ENCODE data around the gene FOXS1. TPM values are rescaled to one million over a fixed set of nuclear protein-coding genes. Genes with fewer than 3 reads are reported as not detected.
"Not testable (repeated sequence)": the region's sequence is repeated elsewhere in the genome, so short reads cannot be mapped to it uniquely, and the experiment has no call there.

The FOXS1 gene
- total RNA-seq, 6 experiments from 2014 or later: 0.15 to 0.31 TPM; not detected in 4

GRCh38 chr20:31829731-31830130 lies 15.7 kb downstream of the FOXS1 start:
- no peak overlapping the region for H3K4me3 ChIP-seq
- H3K36me3 ChIP-seq: no peaks in the 10 kb centered on the region
- no peak overlapping the region for H3K27ac ChIP-seq
- no peaks in the 10 kb centered on the region for H3K4me1 ChIP-seq
- WGBS (ENCODE audit: insufficient coverage, low coverage, low lambda C conversion rate, missing lambda C conversion rate): 50% methylated on average over 2 of the region's 6 CpGs
- peak in 1 of 4 donors; percentile 17 for ATAC-seq
- no peak for TF ChIP-seq CTCF (IDR thresholded peaks at IDR 0.05)
- TF ChIP-seq POLR2A (IDR thresholded peaks at IDR 0.05): no peak
- H3K27me3 ChIP-seq: no peaks in the 10 kb centered on the region
- H3K9me3 ChIP-seq: no peaks in the 10 kb centered on the region
- peak in 1 of 3 donors; percentile 5 for DNase-seq
- intact Hi-C loops (cut with DNase I): no loop called here

- DNase-seq; H3K27me3 ChIP-seq; H3K9me3 ChIP-seq; H3K4me3 ChIP-seq; H3K4me1 ChIP-seq; intact Hi-C loops (cut with DNase I); H3K36me3 ChIP-seq; H3K27ac ChIP-seq; ATAC-seq: not testable (repeated sequence)
- 100% methylated on average over 5 of the region's 11 CpGs for WGBS (ENCODE audit: insufficient coverage, low coverage, low lambda C conversion rate, missing lambda C conversion rate)
These were observed 17.4 kb downstream of the FOXS1 start for GRCh38 chr20:31828016-31828415.

GRCh38 chr20:31827059-31827458 lies 18.3 kb downstream of the FOXS1 start:
- Histone ChIP-seq H3K27me3 (no peaks in the 10 kb centered on the region), H3K9me3 (no peaks in the 10 kb centered on the region), H3K4me1 (peaks cover 0 to 3% (median 0%) of the 10 kb centered on the region in 4 donors), H3K4me3 (no peak overlapping the region), H3K27ac (no peak overlapping the region), H3K36me3 (no peaks in the 10 kb centered on the region)
- 40% methylated on average over 1 of the region's 2 CpGs for WGBS (ENCODE audit: insufficient coverage, low coverage, low lambda C conversion rate, missing lambda C conversion rate)
- no peak for ATAC-seq
- intact Hi-C loops (cut with DNase I): no loop called here
- TF ChIP-seq CTCF (IDR thresholded peaks at IDR 0.05) (no peak), POLR2A (IDR thresholded peaks at IDR 0.05) (no peak)
- DNase-seq: no peak

- ATAC-seq (no peak), DNase-seq (no peak)
- Histone ChIP-seq H3K4me3 (no peak overlapping the region), H3K27me3 (no peaks in the 10 kb centered on the region), H3K27ac (no peak overlapping the region), H3K36me3 (no peaks in the 10 kb centered on the region), H3K4me1 (peaks cover 0 to 3% (median 0%) of the 10 kb centered on the region in 4 donors), H3K9me3 (no peaks in the 10 kb centered on the region)
- TF ChIP-seq POLR2A (IDR thresholded peaks at IDR 0.05): no peak
- intact Hi-C loops (cut with DNase I): no loop called here
- 82% methylated on average over 5 of the region's 5 CpGs for WGBS (ENCODE audit: insufficient coverage, low coverage, low lambda C conversion rate, missing lambda C conversion rate)
These were observed 19.3 kb downstream of the FOXS1 start for GRCh38 chr20:31826074-31826473.

- Histone ChIP-seq H3K27me3 (no peaks in the 10 kb centered on the region), H3K4me3 (no peak overlapping the region), H3K36me3 (no peaks in the 10 kb centered on the region), H3K4me1 (peaks cover 0 to 3% (median 0%) of the 10 kb centered on the region in 4 donors), H3K9me3 (no peaks in the 10 kb centered on the region), H3K27ac (no peak overlapping the region)
- WGBS (ENCODE audit: insufficient coverage, low coverage, low lambda C conversion rate, missing lambda C conversion rate): 20% methylated on average over 3 of the region's 14 CpGs
- ATAC-seq: no peak
- intact Hi-C loops (cut with DNase I): loop anchor here in 1 of 2 donors (5.0 kb wide), 1 partner anchor 203 kb away; no protein-coding TSS in a partner anchor
- DNase-seq: no peak
- TF ChIP-seq CTCF (IDR thresholded peaks at IDR 0.05) (no peak), POLR2A (IDR thresholded peaks at IDR 0.05) (no peak)
These were observed 20.7 kb downstream of the FOXS1 start for GRCh38 chr20:31824554-31825313.

Measured in right lobe of liver (tissue), 6 donors.